Measurements from ENCODE around the gene VPS26A. TPM values are rescaled to one million over a fixed set of nuclear protein-coding genes. Genes with fewer than 3 reads are reported as not detected.

Gene VPS26A
- total RNA-seq, 4 donors from 2014 or later, result 35.5 to 46.8 (median 37.1) TPM

DNA sequence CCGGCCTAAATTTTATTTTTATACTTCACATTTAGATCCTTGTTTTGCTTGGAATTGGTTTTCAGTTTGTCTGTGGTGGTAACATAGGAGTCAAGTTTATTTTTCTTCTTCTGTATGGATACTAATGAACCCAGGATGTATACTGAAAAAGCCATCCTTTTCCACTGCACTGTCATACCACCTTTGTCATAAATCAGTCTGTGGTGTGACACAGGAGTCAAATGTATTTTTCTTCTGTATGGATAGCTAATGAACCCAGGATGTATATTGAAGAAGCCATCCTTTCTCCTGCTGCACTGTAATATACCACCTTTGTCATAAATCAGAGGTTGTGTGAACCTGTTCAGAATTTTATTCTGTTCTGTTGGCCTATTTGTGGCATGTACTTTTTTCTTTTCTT, 21.4 kb downstream of the VPS26A start:
- ATAC-seq (ENCODE audit: low FRiP score) (no peak), DNase-seq (ENCODE audit: low spot score) (no peak)
- TF ChIP-seq, protein P1, sequence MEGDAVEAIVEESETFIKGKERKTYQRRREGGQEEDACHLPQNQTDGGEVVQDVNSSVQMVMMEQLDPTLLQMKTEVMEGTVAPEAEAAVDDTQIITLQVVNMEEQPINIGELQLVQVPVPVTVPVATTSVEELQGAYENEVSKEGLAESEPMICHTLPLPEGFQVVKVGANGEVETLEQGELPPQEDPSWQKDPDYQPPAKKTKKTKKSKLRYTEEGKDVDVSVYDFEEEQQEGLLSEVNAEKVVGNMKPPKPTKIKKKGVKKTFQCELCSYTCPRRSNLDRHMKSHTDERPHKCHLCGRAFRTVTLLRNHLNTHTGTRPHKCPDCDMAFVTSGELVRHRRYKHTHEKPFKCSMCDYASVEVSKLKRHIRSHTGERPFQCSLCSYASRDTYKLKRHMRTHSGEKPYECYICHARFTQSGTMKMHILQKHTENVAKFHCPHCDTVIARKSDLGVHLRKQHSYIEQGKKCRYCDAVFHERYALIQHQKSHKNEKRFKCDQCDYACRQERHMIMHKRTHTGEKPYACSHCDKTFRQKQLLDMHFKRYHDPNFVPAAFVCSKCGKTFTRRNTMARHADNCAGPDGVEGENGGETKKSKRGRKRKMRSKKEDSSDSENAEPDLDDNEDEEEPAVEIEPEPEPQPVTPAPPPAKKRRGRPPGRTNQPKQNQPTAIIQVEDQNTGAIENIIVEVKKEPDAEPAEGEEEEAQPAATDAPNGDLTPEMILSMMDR (IDR thresholded peaks at IDR 0.05), result no peak

DNA sequence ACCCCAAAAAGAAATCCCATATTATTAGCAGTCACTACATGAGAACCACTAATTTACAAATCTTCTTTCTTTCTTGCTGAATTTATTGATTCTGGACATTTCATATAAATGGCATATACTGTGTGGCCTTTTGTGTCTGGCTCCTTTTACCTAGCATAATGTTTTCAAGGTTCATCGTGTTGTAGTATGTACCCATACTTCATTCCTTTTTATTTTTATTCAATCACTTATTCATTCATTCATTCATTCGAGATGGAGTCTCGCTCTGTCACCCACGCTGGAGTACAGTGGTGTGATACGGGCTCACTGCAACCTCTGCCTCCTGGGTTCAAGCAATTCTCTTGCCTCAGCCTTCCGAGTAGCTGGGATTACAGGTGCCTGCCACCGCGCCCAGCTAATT, 21.9 kb downstream of the VPS26A start:
- TF ChIP-seq, protein P1 (IDR thresholded peaks at IDR 0.05), result no peak
- ATAC-seq (ENCODE audit: low FRiP score) (no peak), DNase-seq (ENCODE audit: low spot score) (no peak)

DNA sequence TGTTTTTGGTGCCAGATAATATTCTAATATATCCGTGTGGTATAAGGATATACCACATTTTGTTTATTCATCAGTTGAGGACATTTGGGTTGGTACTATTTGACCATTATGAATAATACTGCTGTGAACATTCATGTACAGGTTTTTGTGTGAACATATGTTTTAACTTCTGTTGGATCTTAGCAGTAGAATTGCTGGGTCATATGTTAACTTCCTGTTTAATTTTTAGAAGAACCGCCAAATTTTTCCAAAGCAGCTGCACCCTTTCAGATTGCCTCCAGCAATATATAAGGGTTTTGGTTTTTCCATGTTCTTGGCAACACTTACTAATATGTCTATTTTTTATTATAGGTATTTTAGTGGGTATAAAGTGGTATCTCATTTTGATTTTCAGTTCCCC, 22.8 kb downstream of the VPS26A start:
- DNase-seq (ENCODE audit: low spot score), result no peak
- ATAC-seq (ENCODE audit: low FRiP score), result no peak
- TF ChIP-seq, protein P1 (IDR thresholded peaks at IDR 0.05), result no peak

DNA sequence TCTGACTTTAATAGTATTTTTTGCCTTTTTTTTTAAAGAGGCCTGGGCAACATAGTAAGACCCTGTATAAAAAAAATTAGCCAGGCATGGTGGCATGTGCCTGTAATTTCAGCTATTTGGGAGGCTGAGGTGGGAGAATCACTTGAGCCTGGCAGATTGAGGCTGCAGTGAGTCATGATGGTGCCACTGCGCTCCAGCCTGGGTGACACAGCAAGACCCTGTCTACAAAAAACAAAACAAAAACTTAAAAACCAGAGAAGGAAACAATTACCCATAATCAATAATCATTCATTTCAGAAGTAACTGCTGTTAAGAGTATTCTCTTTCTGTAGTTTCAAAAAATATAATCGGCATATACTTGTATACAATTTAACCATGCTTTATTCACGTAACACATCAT, 28.0 kb downstream of the VPS26A start:
- no peak for ATAC-seq (ENCODE audit: low FRiP score)
- TF ChIP-seq, protein P1 (IDR thresholded peaks at IDR 0.05), result no peak
- DNase-seq (ENCODE audit: low spot score), result no peak

DNA sequence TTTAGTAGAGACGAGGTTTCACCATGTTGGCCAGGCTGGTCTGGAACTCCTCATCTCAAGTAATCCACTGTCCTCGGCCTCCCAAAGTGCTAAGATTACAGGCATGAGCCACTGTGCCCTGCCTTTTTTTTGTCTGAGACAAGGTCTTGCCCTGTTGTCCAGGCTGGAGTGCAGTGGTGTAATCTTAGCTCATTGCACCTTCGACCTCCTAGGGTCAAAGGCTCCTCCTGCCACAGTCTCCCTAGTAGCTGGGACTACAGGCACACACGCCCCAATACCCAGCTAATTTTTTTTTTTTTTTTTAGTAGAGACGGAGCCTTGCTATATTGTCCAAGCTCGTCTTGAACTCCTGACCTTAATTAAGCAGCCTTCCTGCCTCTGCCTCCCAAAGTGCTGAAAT, 29.2 kb downstream of the VPS26A start:
- TF ChIP-seq, protein P1 (IDR thresholded peaks at IDR 0.05), result no peak
- DNase-seq (ENCODE audit: low spot score) (no peak), ATAC-seq (ENCODE audit: low FRiP score) (no peak)

DNA sequence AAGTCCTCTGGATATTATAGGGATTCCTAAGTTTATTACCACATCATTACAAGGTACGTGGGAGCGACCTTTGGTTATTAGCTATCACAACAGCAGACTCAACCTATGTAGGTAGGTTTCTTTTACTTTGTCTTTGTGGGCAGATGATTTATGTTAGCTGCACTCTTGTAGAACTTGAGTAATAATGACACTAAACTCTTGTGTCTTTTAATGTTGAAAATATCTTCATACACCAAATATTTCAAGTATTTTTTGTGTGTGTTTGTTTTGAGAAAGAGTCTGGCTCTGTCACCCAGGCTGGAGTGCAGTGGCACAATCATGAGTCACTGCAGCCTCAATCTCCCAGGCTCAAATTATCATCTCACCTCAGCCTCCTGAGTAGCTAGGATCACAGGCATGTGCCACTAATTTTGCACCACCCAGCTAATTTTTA, 36.8 kb downstream of the VPS26A start:
- TF ChIP-seq, protein P1 (IDR thresholded peaks at IDR 0.05), result no peak
- no peak for DNase-seq (ENCODE audit: low spot score)
- ATAC-seq (ENCODE audit: low FRiP score), result no peak

DNA sequence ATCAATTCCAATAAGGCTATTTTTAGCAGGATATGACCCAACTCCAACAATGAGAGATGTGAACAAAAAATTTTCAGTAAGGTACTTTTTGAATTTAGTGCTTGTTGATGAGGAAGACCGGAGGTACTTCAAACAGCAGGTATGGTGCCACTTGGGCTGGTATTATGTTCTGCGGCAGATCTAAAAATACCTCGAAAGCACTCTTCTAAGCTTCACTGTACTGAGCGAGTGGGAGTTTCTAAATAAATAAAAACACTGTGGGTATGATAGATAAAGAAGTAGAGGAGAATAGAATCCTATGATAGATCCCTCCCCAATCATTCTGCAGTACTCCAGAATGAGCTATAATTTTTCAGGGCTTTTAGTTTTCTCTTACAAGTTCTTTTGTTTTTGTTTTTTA, 44.5 kb downstream of the VPS26A start:
- TF ChIP-seq, protein P1 (IDR thresholded peaks at IDR 0.05), result no peak
- DNase-seq (ENCODE audit: low spot score) (no peak), ATAC-seq (ENCODE audit: low FRiP score) (no peak)
